GM21737 (cell line): ENCODE results near the gene PEX26.
"Not testable (repeated sequence)": the region's sequence is repeated elsewhere in the genome, so short reads cannot be mapped to it uniquely, and the experiment has no call there.

Experiments used
- ATAC-seq: cut with Tn5 transposase; IDR thresholded peaks from one replicate; pipeline ENCODE4 v1.9.1; 2021; ENCODE audit warnings: mild to moderate bottlenecking, moderate library complexity; ENCODE audit not compliant: unreplicated experiment

PEX26 gene

DNA sequence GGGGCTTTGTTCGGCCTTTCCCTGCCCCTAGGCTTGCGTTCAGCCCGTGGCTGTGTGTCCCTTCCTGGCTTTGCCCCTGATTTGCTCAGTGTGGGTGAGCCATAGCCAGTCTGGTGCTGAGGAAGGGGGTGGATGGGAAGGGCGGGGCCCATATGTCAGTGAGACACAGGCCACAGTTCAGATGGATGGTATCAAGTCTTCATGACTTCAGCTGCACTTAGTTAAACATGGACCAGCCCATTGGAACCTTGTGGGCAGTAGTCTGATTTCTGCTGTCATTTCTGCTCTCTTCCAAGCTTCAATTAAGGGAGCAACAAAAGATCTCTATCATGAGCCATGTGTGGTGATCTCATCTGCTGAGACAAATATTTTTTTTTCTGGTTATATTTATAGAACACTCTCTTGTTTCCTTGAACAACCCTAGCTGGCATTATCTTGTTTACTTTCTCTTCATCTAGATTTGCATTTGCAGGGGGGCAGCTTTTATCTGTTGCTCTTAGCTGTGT lies 21.6 kb upstream of the PEX26 start:
- no peak for ATAC-seq

DNA sequence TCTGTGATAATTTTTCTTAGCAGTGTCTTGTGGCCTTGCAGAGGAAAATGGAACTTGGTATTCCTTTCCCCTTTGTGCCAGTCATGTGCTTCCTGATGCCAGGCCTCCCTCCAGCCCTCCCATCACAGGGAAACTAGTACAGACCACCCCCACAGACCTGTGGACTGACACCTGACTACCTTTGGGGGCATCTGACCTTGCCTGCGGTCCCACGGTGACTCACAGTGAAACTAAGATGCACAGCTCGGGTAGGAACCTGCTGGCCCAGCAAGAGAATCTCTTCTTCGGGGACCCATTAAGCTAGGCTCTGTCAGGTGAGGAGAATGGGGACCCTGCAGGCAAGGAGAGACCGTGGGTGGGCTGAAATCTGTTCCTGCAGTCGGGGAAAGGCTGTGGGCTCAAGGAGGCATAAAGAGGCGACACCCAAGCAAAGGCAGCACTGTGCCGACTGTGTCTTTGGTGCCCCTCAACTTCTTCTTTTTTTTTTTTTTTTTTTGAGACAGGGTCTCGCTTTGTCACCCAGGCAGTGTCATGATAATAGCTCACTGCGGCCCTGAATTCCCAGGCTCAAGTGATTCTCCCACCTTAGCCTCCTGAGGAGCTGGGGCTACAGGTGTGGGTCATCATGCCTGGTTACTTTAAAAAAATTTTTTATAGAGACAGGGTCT lies 20.8 kb upstream of the PEX26 start:
- peak; percentile 64 for ATAC-seq

DNA sequence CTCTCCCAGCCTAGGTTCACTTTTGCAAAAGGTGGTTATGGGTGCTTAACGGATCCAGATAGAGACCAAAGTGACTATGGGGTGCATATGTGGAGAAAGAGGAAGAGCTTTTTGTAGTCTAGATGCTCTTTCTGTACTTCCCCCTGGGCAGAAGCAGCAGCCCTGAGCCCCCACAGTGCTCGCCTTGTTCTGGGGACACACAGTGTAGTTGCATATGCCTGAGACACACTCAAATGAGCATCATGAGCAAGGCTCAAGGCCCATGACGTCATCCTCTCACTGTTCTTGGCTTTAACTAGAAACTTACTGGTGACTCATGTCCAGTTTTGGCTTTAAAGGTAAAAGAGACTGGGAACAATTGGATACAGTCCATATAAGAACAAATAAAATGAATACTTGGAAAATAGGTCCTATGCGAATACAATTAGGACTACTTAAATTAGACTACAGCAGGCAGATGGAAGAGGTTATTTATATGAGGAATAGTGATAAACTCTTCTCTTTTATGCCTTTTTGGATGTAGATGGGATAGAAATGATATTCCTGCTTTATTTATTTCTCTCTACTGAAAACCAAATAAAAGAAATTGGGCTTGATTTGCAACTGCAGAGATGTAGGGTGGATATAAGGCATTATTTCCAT lies 20.1 kb upstream of the PEX26 start:
- peak; percentile 52 for ATAC-seq

DNA sequence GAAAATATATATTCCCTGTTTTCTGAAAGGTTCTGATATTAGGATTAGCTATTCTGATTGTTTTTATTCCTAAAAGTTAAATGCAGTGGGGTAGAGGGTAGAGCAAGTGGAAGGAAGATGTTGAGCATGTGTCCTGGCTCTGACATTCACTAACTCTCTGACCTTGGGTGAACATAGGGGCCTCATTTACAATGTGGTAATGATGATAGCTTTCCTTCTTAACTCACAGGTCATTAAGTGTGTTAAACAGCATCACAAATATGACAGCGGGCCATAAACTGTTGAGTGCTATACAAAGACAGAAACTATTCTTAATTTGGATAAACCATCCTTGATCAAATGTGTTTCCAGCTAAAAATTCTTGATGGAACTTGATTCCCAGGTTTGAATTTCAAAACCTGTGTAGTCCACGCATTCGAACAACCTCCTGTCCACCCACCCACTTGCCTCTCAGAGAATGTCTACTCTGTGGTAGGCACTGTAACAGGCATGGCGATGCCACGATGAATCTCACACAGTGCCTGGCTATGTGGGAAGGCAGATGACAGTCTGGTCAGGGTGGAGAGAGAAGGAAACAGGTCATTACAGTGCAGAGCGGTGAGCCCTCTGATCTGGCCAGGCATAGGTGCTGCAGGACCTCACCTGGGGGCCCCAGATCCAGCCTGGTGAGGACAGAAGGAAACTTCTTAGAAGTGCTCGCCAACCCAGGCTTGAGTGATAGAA lies 19.3 kb upstream of the PEX26 start:
- ATAC-seq: no peak

DNA sequence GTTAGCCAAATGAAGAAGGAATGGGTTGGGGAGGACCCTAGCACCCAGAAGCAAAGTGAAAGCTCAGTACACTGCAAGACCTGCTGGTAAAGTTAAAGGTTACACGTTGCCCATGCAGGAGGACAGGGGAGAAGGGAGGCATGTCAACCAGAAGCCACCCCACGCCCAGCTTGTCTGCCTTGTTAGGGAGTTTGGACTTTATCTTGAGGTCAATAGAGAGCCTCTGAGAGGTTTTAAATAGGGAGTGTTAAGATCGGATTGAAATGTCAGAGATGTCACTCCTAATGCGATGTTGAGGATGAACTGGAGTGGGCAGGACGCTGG lies 18.7 kb upstream of the PEX26 start:
- ATAC-seq: no peak

DNA sequence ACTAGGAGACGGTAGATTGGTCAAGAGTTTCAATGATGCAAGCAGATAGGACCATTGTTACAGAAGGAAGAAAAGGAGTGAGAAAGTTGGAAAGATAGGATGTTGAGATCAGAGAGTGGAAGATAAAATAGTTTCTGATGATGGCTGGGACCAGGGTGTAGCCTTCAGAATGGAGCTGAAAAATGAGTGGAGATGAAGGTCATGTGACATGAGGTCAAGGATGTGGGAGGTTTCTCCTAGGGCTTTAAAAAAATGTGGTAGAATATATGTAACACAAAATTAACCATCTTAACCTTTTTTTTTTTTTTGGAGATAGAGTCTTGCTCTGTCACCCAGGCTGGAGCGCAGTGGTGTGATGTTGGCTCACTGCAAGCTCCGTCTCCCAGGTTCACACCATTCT lies 18.3 kb upstream of the PEX26 start:
- no peak for ATAC-seq

DNA sequence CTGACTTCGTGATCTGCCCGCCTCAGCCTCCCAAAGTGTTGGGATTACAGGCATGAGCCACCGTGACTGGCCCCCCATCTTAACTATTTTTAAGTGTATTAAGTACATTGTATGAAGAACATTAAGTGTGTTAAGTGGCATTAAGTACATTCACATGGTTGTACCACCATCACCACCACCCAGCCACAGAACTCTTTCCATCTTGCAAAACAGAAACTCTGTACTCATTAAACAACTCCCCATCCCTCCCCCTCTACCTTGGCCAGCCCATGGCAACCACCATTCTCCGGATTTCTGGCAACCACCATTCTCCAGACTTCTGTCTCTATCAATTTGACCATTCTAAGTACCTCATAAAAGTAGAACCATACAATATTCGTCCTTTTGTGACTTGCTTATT lies 17.8 kb upstream of the PEX26 start:
- ATAC-seq: no peak

DNA sequence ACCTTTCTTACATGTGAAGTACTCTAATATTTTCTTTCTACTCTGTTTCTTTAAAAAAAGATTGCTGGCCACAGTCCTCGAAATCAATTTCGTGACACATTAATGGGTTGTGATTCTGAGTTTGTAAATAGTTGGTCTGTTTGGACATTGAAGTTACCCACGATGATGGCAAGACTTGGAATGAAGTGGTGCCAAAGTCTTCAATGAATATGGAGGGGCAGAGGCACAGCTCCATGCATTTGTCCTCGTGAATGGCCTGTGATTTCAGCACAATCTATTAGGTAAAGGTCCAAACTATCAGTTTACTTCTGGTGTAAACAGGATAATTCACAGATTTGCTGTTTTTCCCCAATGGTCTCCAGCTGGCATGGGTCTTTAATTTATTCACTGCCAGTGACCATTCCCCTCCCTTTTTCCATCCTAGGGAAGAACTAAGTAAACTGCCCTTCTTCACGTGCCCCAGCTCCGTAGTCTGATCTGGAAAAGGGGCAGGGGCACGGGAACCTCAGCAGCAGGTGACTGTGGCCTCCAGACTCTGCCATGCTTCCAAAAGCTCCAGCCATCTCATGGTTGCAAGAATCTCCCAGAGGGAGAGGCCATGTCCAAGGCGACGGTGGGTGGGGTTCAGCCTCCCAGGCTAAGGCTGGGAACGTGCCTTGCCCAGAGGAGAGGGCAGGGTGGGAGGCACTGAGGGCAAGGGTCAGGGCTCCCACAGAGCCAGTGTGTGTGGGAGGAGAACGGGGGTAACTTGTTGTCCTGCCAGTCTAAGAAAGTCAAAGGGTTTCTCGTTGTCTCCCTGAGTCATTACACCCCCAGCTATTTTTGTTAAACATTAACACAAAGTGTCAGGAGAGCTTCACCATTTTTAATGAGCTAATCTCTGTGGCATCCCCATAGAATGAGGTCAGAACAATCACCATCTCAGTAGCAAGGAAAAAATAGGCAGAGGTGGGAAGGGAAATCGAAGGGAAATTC lies 16.9 kb upstream of the PEX26 start:
- ATAC-seq: no peak

DNA sequence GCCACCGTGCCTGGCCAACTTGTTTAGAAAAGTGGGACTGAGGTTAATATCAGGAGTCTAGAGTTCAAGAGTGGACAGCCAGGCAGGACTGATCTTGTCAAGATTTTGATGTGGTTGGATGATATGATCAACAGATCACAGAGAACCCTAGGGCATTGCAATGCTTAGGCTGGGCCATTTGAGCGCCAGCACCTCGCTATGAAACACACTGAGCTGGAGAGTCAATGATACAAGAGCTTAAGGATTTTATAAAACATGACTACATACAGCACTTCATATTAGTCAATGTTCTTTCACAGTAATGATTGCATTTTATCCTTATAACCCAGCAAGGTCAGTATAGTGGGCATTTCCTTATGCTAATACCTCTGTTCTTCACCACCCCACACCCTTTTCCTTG lies 15.4 kb upstream of the PEX26 start:
- no peak for ATAC-seq

DNA sequence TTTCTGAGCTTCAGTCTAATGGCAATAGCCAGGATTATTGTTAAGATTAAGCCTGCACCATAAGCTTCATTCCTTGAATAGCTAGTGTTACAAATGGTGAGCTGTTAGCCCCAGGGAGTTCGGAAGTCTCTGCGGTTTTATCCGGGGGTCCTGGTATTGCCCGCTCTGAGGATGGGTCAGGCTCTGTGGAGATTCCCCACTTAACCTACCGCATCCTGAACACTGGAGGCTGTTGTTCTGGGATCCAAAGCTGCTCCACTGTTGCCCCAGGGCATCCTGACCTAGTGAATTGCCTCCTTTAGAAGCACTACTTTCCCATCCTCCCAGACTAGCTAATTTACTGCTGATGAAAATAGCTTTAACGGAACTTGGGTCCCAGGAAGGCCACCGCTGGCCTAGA lies 14.5 kb upstream of the PEX26 start:
- ATAC-seq: no peak

DNA sequence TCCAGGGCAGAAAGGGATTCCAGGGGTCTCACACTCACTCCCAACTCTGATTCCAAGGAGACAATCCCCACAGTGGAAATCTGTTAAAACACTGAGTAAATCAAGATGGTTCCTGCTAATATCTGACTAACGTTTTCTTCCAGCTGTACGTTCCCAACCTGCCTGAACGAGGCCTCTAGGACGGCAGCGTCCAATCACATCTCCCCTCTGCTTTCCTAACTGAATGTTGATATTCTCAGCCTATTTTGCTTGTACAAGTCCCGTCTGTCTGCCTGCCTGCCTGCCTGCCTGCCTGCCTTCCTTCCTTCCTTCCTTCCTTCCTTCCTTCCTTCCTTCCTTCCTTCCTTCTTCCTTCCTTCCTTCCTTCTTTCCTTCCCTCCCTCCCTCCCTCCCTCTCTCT lies 14.1 kb upstream of the PEX26 start:
- not testable (repeated sequence) for ATAC-seq

DNA sequence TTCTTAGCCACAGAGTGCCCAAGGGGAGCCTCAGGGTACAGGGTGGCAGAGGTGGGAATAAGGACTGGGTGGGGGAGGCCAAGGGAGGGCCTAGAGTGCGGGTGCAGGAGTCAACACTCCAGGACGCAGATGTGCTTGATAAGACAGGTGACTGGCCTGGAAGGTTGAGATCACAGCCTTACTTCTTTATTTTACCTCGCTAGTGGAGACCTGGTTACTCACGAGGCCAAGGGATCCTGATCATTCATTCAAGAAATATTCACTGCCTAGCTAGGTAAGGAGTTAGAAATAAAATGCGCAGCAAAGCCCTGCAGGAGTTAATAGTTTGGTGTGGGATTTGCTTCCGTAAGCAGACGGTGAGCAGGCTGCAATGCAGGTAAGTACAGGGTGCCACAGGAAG lies 13.2 kb upstream of the PEX26 start:
- no peak for ATAC-seq

DNA sequence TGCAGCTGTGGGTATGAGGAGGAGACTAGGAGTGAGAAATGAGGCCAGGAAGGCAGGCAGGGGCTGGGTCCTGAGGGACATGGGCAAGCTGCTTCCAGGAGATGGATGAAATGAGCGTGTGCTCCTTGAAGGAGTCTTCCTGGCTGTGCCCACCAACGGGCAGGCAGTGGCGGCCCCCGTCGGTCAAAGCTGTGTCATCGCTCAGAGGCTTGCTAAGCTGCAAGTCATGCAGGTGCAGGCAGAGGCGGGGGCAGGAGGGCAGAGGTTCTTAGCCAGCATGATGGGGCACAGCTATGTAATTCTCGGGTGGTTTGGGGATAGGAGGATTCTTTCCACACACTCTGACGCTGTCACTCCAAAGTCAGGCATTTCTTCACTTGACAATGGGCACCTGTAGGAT lies 12.5 kb upstream of the PEX26 start:
- no peak for ATAC-seq

DNA sequence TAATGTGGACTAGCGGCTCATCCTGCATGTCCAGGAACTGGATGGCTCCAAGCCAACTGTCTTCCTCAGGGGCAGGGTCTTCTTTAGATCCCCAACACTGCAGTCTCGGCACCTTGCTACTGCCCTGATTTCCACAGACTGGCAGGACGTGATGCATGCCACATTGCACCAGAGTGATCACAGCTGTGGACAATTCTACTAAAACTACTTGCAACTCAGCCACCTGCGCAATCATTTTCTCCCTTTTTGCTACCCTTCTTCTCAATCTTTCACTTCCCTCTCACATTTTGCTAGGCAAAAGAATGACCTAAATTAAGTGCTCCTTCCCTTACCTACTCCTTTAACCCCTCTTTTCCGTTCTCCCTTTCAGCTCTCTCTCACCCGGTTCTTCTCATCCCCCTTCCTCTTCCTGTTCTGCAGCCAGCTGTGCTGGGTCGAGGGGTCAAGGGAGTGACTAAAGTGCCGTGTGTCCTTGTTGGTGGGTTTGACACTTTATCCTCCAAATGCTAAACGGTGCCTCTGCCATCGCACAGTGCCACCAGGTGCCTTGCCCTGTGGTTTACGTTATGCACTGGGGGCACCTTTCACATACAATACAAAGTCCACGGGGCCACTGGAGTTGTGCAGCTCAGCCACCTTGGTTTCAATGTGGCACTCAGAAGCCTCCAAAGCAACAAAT lies 11.5 kb upstream of the PEX26 start:
- no peak for ATAC-seq

DNA sequence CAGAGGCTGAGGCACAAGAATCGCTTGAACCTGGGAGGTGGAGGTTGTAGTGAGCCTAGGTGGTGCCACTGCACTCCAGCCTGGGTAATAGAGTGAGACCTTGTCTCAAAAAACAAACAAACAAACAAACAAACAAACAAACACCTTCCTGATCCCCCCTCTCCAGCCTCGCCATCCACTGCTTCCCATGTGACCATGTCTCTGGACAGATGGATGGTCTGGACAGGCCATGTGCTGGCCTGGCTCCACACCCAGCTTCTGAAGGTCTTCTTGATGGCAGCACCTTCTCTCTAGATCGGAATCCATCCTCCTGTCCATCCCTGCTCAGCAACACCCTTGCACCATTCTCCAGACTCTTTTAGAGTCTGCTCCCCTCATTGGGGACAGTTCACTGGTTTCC lies 10.7 kb upstream of the PEX26 start:
- ATAC-seq: no peak

DNA sequence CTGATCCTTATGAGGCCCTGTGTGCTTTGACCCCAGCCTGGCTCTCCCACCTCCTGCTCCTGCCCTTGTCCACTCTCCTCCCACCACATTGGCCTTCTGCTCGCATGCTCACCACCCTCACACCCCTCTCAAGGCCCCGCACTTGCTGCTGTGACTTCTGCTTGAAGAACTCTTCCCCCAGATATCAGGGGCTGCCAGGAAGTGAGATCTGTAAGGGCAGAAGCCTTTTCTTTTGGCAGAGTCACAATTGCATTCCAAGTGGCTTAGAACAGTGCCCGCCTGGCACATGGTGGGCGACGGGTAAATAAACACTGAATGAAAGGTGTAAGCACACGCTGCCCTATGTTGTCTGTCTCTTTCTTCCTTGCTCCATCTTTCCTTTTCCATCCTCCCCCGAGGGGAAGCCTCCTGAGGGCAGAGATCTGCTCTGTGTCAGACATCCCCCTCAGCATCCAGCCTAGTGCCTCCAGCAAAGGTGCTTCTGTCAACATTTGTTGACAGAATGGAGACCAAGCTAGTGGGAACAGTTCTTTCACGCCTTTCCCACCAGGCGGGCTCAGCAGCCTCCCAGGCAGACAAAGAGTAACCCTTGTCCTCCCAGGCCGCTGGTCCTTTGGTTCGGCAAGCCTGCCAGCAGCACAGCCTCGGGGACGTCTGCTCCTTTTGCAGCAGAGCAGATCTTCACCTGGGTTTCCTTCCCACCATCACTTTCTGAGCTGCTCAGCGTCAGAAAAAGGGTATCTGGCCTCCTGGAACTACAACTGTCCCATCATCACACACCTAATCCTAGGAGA lies 10.0 kb upstream of the PEX26 start:
- no peak for ATAC-seq

DNA sequence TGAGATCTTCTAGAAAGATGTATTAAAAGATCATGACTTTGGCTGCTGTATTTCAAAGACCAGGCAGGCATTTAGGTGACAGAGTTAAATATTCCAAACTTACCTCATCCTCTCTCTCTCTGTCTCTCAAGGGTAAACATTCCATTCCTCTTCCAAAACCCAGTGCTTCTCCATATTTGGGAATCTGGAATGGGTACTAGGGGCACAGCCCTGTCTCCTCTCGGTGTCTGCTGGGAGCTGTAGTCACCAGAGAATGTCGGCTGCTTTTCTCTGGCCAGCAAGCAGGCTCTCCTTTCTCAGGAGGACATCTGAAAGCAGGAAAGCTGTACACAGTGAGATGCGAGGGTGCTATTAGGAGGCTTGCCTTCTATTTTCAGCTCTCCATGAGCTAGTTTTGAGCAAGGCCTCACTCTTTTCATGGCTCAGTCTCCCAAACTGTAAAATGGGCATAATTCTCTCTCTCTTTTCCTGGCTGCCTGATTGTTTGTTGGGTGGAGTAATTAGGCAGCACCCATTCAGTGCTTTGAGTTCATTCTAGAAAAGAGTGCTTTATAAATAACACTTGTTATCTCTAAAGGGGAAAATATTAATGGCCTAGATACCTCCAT lies 9.3 kb upstream of the PEX26 start:
- ATAC-seq: no peak

DNA sequence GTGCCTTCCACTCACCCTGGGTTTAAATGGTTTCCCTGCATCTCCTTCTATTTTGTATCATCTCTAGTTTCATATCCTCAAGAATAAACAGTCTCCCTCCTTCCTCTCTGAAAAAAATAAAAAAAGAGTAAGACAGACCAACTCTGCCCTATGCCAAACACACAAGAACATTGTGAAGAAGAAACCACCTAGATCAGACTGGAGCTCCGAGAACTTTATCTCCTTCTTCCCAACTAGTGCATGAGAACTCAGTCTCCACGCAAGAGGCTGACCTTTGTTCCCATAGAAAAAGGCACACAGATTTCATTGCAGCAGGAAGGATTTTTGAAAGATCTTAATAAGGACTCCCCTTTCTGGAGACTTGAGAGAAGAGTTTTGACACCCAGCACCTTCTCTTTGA lies 8.7 kb upstream of the PEX26 start:
- no peak for ATAC-seq

DNA sequence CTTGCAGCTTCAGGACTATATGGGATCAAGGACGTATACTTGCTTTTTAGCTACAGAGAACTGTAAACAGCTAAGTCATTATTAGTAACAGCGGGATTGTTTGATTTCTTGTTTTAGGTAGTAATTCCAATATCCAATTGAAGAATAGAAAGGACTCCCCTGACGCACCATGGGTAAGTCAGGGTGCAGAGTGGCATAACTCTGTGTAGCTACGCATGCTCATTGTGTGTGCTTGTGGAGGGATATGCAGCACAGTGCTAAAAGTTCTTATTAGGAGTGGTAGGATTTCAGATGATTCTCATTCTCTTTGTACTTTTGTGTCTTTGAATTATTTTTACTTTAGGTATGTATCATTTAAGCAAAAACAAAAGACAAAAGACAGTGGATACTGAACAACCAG lies 7.7 kb upstream of the PEX26 start:
- ATAC-seq: no peak
